Uterus (tissue), 4 donors: Measurements from ENCODE around the gene NR2F2. TPM values are rescaled to one million over a fixed set of nuclear protein-coding genes. Genes with fewer than 3 reads are reported as not detected.
A peak's percentile ranks its signal among the peaks of the same experiment; 100 is the strongest.

Experiments used
- DNase-seq, 2 donors: peaks; one replicate each; pipeline ENCODE4 v3.0.0-alpha.2; 2019 to 2020
- H3K27ac ChIP-seq, 2 donors: fragments of 200-600 bp; sonication (generic); 1 replicate in 1 of 2; 2 replicates in 1 of 2; pipeline ENCODE4 v1.5.1; 2016 to 2018
- H3K27me3 ChIP-seq, 2 donors: fragments of 200-600 bp; sonication (generic); one replicate each; pipeline ENCODE4 v1.5.1; 2018 to 2019; ENCODE audit warnings: control low read depth in 1 of 2
- H3K36me3 ChIP-seq, 2 donors: fragments of 200-600 bp; sonication (generic); one replicate each; pipeline ENCODE4 v1.5.1; 2019; ENCODE audit warnings: control low read depth in 1 of 2
- H3K4me1 ChIP-seq, 2 donors: fragments of 200-600 bp; sonication (generic); one replicate each; pipeline ENCODE4 v1.5.1; 2018 to 2019; ENCODE audit warnings: control low read depth in 1 of 2
- H3K4me3 ChIP-seq, 2 donors: fragments of 200-600 bp; sonication (generic); 1 replicate in 1 of 2; 2 replicates in 1 of 2; pipeline ENCODE4 v1.5.1; 2018 to 2019; ENCODE audit warnings: mild to moderate bottlenecking in 1 of 2
- H3K9me3 ChIP-seq, 2 donors: fragments of 200-600 bp; sonication (generic); one replicate each; pipeline ENCODE4 v1.5.1; 2019; ENCODE audit warnings: control low read depth in 1 of 2
- CTCF ChIP-seq, 4 experiments: fragments of 200-600 bp in 2 of 4; fragments of 450-650 bp in 2 of 4; sonication (generic) in 2 of 4; IDR thresholded peaks; one replicate each; pipeline ENCODE4 v1.5.1; 2016 to 2019; ENCODE audit warnings: antibody characterized with exemption in 4 of 4, mild to moderate bottlenecking in 2 of 4, moderate library complexity in 1 of 4
- POLR2A ChIP-seq, 2 donors: fragments of 450-650 bp; IDR thresholded peaks; one replicate each; pipeline ENCODE4 v1.6.1; 2016; ENCODE audit warnings: antibody characterized with exemption in 2 of 2, mild to moderate bottlenecking in 1 of 2, moderate library complexity in 1 of 2
- intact Hi-C: fragments of 100-400 bp; cut with DNase I; formaldehyde crosslinking; loops from one replicate; pipeline ENCODE4 v1.15.1; 2023; ENCODE audit warnings: low total_unique reads
- total RNA-seq, 4 donors: library from RNA; depleted of rRNA in 3 of 4; stranded (reverse); fragments of >200 nt in 3 of 4; gene quantifications; one replicate each; pipeline versions ENCODE4 v1.1.0 to v1.2.4, GENCODE V29; 2014 to 2023
- donor health status: DM: yes; HTN: yes; CAD: no.

NR2F2 gene
- total RNA-seq, 4 donors from 2014 or later: 23.6 to 255 (median 51.9) TPM

DNA sequence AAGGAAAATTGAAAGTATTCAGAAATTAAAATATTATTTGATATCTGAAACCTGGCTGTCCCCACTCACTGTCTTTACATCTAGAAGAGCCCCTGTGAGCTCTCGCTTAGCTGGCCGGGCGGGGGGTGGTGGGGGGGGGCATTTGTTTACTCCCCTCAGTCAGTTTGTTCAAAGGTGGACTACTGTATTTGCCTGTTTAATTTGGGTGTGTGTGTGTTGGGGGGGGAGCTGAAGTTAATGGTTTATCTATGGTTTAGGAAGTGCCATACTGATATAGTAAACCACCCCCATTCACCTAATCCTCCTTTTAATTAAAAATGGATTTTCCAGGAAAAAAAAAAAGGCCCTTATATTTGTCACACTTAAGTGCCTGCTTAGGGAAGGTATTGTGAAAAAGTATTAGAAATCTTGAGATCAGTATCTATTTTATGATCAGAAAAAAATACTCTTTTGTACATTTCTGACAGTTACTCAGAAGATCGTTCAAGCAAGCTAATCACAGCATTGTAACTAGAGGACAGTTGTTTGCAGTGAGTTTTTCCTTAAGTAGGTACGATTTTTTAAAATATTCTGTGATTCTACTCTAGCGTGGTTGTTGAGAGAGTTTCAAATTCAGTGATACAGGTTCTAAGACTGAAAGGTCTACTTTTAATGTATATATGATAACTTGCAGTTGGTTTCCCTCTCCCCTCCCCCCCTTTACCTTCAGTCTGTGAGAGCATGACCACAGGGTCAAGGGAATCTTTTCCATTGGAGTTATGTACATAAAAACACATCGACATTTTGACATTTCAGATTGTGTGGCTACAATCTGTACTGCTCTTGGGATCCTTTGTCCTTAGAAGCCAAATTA is 8.5 kb downstream of the NR2F2 start:
- Histone ChIP-seq H3K27me3 (no peaks in the 10 kb centered on the region), H3K9me3 (no peaks in the 10 kb centered on the region), H3K4me3 (peak overlapping the region; percentile 84 to 90), H3K4me1 (no peaks in the 10 kb centered on the region), H3K36me3 (no peaks in the 10 kb centered on the region), H3K27ac (peak overlapping the region; percentile 94 to 100)
- intact Hi-C loops: no loop called here
- TF ChIP-seq POLR2A (IDR thresholded peaks at IDR 0.05) (no peak), CTCF (IDR thresholded peaks at IDR 0.05) (no peak)
- DNase-seq: no peak

- H3K27ac ChIP-seq: peak overlapping the region; percentile 94 to 100
- no peaks in the 10 kb centered on the region for H3K36me3 ChIP-seq
- intact Hi-C loops: no loop called here
- H3K4me3 ChIP-seq: peak overlapping the region; percentile 84 to 90
- no peaks in the 10 kb centered on the region for H3K4me1 ChIP-seq
- H3K9me3 ChIP-seq: no peaks in the 10 kb centered on the region
- no peak for TF ChIP-seq CTCF (IDR thresholded peaks at IDR 0.05)
- TF ChIP-seq POLR2A (IDR thresholded peaks at IDR 0.05): no peak
- H3K27me3 ChIP-seq: no peaks in the 10 kb centered on the region
- no peak for DNase-seq
Observed at GRCh38 chr15:96339619-96340347, 9.3 kb downstream of the NR2F2 start.

DNA sequence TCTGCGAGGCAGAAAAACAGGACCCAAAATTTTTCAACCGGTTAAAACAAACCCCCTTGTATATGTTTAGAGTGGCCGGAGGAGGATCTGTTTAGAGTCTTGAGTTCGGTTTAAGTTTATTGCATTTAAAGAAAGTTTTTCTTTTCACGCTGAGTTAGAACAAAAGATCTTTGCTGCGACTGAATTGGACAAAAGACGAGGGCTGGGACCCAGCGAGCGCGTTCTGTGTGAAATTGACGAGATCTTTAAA is 9.8 kb downstream of the NR2F2 start:
- intact Hi-C loops: no loop called here
- Histone ChIP-seq H3K4me1 (no peaks in the 10 kb centered on the region), H3K27me3 (no peaks in the 10 kb centered on the region), H3K36me3 (no peaks in the 10 kb centered on the region), H3K27ac (peak overlapping the region; percentile 94 to 100), H3K4me3 (peak overlapping the region; percentile 84 to 90), H3K9me3 (no peaks in the 10 kb centered on the region)
- no peak for DNase-seq
- TF ChIP-seq POLR2A (IDR thresholded peaks at IDR 0.05): no peak
- no peak for TF ChIP-seq CTCF (IDR thresholded peaks at IDR 0.05)

GRCh38 chr15:96340598-96341512 is 10.4 kb downstream of the NR2F2 start:
- H3K4me3 ChIP-seq: peak overlapping the region; percentile 84 to 90
- TF ChIP-seq POLR2A (IDR thresholded peaks at IDR 0.05): no peak
- TF ChIP-seq CTCF (IDR thresholded peaks at IDR 0.05): no peak
- DNase-seq: peak; percentile 55 to 64
- H3K9me3 ChIP-seq: no peaks in the 10 kb centered on the region
- intact Hi-C loops: no loop called here
- no peaks in the 10 kb centered on the region for H3K36me3 ChIP-seq
- no peaks in the 10 kb centered on the region for H3K4me1 ChIP-seq
- H3K27ac ChIP-seq: peak overlapping the region; percentile 94 to 100
- H3K27me3 ChIP-seq: no peaks in the 10 kb centered on the region
